GM12864 (cell line): ENCODE results near the gene THPO.

ENCODE experiments used
- DNase-seq: peaks from one replicate; pipeline ENCODE4 v3.0.0-alpha.2; 2011; ENCODE audit warnings: low read depth
- H3K4me3 ChIP-seq: 2 replicates; pipeline ENCODE4 v1.5.1; 2011; ENCODE audit warnings: mild to moderate bottlenecking, low read depth, low read length, control low read depth
- TF ChIP-seq, protein P1 (sequence below): IDR thresholded peaks from 2 replicates; pipeline ENCODE4 v1.5.1; 2011; ENCODE audit warnings: low read depth, mild to moderate bottlenecking, moderate library complexity, low read length, control low read depth, inconsistent platforms; ENCODE audit errors: missing control alignments

Gene THPO

DNA sequence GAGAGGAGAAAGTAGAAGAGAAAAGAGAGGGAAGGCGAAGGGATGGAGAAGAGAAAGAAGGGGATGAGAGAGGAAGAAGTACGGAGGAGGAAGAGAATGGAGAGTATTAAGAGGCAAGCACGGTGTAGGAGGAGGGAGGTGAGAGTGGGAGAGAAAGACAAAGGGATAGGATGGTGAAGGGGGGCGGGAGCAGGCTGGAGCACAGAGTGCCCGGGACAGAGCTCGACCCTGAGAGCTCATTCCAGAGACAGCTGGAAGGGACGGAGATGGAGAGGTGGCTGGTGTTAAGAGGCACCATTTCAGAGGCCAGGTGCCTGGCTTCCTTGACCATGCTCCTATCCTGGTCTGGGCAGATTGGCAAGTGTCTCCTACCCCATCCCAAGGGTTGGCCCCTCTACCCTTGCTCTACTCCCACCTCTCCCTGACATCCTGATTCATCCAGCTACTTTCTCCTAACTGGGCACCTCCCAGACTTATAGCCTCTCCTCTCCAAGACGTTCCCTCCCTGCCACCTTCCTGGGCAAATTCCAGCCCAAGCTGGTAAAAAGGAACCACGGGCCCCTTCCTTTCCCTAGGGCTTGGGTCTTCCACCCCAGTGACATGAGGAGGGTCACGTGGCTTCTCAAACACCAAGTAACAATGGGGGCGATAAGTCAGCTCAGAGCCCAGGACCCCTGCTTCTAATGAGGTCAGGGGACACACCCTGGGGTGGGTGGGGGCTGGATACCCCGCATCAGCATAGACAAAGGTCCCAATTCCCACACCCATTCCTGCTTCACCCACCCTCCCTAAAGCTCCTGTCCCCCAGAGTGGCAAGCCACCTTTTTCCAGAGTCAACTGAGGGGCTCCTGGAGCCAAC, 17.7 kb downstream of the THPO start:
- H3K4me3 ChIP-seq: peak overlapping the region; percentile 90
- no peak for DNase-seq
- TF ChIP-seq, protein P1, sequence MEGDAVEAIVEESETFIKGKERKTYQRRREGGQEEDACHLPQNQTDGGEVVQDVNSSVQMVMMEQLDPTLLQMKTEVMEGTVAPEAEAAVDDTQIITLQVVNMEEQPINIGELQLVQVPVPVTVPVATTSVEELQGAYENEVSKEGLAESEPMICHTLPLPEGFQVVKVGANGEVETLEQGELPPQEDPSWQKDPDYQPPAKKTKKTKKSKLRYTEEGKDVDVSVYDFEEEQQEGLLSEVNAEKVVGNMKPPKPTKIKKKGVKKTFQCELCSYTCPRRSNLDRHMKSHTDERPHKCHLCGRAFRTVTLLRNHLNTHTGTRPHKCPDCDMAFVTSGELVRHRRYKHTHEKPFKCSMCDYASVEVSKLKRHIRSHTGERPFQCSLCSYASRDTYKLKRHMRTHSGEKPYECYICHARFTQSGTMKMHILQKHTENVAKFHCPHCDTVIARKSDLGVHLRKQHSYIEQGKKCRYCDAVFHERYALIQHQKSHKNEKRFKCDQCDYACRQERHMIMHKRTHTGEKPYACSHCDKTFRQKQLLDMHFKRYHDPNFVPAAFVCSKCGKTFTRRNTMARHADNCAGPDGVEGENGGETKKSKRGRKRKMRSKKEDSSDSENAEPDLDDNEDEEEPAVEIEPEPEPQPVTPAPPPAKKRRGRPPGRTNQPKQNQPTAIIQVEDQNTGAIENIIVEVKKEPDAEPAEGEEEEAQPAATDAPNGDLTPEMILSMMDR: no peak

DNA sequence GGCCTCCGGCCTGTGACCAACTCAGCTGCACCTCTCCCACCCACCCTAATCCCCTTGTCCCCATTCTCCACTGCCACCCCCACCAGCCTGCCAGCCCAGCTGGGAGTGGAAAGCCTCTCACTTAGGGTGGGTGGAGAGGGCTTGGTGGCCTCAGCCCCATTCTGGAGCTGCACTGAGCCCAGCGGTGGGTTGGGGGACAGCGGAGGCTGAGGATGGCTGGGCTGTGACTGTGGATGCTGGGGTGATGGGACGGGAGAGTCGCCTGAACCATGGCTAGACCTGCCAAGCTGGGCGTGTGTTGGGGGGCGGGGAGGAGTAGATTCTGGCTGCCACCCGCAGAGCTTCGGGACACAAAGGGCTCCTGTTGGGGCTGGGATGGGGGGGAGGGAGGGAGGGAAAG, 18.4 kb downstream of the THPO start:
- no peak overlapping the region for H3K4me3 ChIP-seq
- TF ChIP-seq, protein P1: no peak
- no peak for DNase-seq

DNA sequence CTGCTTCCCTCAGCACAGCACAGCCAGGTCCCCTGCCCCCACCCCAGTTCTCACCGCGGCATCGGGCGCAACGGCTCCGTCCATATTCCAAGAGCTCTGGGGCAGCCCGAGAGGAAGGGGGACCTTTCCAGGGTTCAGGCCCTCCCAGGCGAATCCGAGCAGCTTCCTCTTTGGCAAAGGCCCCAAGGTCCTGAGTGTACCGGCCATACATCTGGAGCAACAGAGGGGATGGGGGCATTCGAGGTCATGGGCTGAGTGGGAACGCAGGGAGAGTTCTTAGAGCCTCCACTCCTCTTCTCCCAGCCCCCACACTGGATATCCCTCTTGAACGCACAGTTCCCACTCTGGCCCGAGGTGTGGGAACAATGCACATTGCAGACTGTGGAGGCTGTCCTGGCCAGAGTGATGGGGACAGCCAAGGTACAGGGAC, 19.1 kb downstream of the THPO start:
- no peak for DNase-seq
- TF ChIP-seq, protein P1: no peak
- no peak overlapping the region for H3K4me3 ChIP-seq

DNA sequence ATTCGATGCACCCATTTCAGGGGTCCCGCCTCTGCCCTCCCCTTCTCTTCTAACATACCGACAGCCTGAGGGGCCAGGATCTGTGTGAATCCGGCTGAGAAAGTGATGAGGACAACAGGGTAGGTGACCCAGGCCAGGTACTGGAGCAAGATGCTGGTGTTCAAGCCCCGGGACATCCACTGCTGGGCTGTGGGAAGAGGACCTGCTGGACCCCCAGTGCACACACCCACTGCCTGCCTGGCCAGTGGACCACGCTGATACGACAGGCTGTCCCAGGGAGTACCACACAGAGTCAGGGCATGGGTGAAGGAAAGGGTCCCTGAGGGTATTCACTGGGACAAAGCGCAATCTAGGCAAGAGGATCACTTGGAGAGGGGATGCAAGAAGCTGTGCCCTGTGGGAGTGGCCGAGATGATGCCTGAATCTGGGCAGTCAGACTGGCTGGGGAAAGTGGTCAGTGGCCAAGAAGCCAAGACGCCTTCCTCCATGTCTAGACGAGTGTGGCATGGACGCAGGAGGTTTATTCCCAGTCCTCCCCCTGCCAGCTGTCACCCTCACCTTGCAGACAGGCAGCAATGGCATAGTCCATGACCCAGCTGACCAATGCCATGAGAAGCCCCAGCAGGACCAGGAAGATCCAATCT, 19.8 kb downstream of the THPO start:
- DNase-seq: no peak
- H3K4me3 ChIP-seq: no peak overlapping the region
- TF ChIP-seq, protein P1: no peak

DNA sequence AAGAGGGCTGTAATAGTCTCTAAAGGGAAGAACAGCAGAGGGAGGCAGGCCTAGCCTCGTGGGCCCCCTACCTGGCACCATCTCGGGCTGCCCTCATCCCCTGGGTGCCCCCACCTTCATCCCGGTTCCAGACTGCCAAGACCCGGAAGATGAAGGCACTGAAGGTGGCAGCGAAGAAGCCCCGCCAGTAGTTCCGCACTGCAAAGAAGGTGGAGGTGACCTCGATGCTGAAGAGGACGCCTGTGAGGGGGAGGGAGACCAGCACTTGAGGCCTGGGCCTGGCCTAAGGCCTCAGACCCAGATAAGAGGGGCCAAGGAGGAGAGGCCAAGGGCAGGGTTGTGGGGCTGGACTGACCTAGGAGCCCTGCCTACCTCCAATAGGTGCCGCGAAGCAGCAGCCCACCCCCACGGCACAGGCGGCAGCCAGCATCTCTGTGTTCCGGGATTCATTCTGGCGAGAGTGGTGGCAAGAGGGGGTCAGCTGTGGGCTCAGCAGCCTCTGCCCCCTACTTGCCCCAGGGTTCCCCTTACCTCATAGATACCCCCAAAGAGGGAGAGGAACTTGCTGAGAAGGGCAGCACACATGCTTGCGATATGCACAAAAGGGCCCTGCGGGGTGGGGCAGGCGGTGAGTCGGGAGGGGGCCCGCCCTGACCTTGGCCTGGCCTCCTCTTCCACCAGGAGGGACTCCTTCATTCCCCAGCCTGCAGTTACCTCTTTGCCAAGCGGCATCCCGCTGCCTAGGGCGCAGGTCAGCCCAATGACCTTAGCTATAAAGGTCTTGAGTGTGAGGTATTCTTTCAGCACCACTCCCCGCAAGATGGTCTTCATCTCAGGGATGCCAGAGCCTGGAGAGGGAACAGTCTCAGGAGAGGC, 20.5 kb downstream of the THPO start:
- no peak overlapping the region for H3K4me3 ChIP-seq
- no peak for DNase-seq
- TF ChIP-seq, protein P1: no peak

DNA sequence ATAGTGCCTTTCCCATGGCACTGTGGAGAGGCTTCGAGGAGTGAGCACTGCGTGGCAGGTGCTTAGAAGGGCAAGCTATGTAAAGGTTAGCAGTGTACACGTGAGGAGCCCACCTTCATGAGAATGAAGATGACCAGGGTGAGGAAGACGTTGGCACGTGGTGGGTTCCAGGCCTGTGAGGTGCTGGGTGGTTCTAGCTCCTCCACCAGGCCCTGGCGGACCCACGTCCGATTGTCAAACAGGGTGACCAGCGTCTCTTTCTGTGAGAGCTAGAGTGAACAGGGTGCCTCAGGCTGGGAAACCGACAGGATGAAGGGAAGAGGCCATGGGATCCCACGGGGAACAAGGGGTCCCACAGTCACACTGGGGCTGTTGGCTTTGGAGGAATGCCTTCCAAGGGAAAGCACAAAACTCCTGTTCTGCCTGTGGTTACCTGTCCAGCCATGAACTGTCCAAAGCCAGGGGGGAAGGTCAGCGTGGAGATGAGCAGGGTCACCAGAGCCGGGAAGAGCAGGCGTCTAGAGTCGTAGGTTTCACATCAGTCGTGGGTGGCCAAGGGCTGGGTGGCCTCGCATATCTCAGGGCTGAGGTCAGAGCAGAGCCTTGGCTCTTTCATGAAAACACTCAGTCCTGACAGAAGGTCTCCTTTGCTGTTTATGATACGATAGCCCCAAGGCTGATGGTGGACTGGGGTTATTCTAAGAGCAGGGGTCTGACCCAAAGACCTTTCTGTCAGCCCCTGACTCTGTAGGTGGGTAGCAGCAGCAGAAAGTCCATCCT, 22.6 kb downstream of the THPO start:
- TF ChIP-seq, protein P1: no peak
- H3K4me3 ChIP-seq: no peak overlapping the region
- DNase-seq: no peak
